H9 (cell line): ENCODE data around the gene LGMN. TPM values are rescaled to one million over a fixed set of nuclear protein-coding genes. Genes with fewer than 3 reads are reported as not detected.

ENCODE experiments used
- DNase-seq: peaks from one replicate; pipeline ENCODE4 v3.0.0-alpha.2; 2017
- H2AFZ ChIP-seq: one replicate; pipeline ENCODE4 v1.6.1; 2013; ENCODE audit warnings: mild to moderate bottlenecking, low read length, control low read depth, moderate library complexity
- H2AK5ac ChIP-seq: 2 replicates; pipeline ENCODE4 v1.6.1; 2013; ENCODE audit warnings: low read length, control low read depth, mixed read lengths; ENCODE audit not compliant: insufficient read length
- H2BK120ac ChIP-seq: one replicate; pipeline ENCODE4 v1.6.1; 2013; ENCODE audit warnings: low read depth, mild to moderate bottlenecking, low read length, control low read depth, inconsistent platforms; ENCODE audit not compliant: poor library complexity, severe bottlenecking
- H2BK12ac ChIP-seq: 2 replicates; pipeline ENCODE4 v1.6.1; 2013; ENCODE audit warnings: low read length, control low read depth, mixed read lengths, low read depth; ENCODE audit not compliant: insufficient read length
- H2BK15ac ChIP-seq: 2 replicates; pipeline ENCODE4 v1.6.1; 2013; ENCODE audit warnings: low read depth, low read length, control low read depth
- H2BK20ac ChIP-seq: one replicate; pipeline ENCODE4 v1.6.1; 2013; ENCODE audit warnings: low read depth, mild to moderate bottlenecking, low read length, control low read depth, inconsistent platforms; ENCODE audit not compliant: poor library complexity, severe bottlenecking
- H2BK5ac ChIP-seq: 2 replicates; pipeline ENCODE4 v1.6.1; 2013; ENCODE audit warnings: low read length, control low read depth, mixed read lengths; ENCODE audit not compliant: insufficient read length
- H3K14ac ChIP-seq: 2 replicates; pipeline ENCODE4 v1.6.1; 2013; ENCODE audit warnings: low read length, control low read depth; ENCODE audit not compliant: insufficient read depth
- H3K18ac ChIP-seq: 2 replicates; pipeline ENCODE4 v1.6.1; 2013; ENCODE audit warnings: low read depth, mild to moderate bottlenecking, mixed read lengths, low read length, control low read depth; ENCODE audit not compliant: insufficient read length
- H3K23ac ChIP-seq: 2 replicates; pipeline ENCODE4 v1.6.1; 2013; ENCODE audit warnings: low read length, control low read depth, mixed read lengths, low read depth; ENCODE audit not compliant: insufficient read length
- H3K23me2 ChIP-seq: 2 replicates; pipeline ENCODE4 v1.6.1; 2013; ENCODE audit warnings: low read depth, mild to moderate bottlenecking, mixed read lengths, low read length, control low read depth; ENCODE audit not compliant: insufficient read length, poor library complexity, severe bottlenecking
- H3K27ac ChIP-seq: 2 replicates; pipeline ENCODE4 v1.5.1; 2013; ENCODE audit warnings: low read length, control low read depth, mixed read lengths, low read depth; ENCODE audit not compliant: insufficient read length
- H3K27me3 ChIP-seq: 2 replicates; pipeline ENCODE4 v1.6.1; 2013; ENCODE audit warnings: low read length, control low read depth, inconsistent platforms; ENCODE audit not compliant: insufficient read depth
- H3K4ac ChIP-seq: 2 replicates; pipeline ENCODE4 v1.6.1; 2013; ENCODE audit warnings: low read depth, mild to moderate bottlenecking, control low read depth, inconsistent platforms, low read length, moderate library complexity
- H3K4me1 ChIP-seq: 2 replicates; pipeline ENCODE4 v1.6.1; 2013; ENCODE audit warnings: low read length, control low read depth, inconsistent platforms; ENCODE audit not compliant: insufficient read depth
- H3K4me2 ChIP-seq: 2 replicates; pipeline ENCODE4 v1.6.1; 2013; ENCODE audit warnings: low read length, control low read depth, mixed read lengths; ENCODE audit not compliant: insufficient read length, insufficient read depth
- H3K56ac ChIP-seq: 2 replicates; pipeline ENCODE4 v1.6.1; 2013; ENCODE audit warnings: low read depth, mild to moderate bottlenecking, mixed read lengths, low read length, control low read depth; ENCODE audit not compliant: insufficient read length
- H3K79me1 ChIP-seq: 2 replicates; pipeline ENCODE4 v1.6.1; 2013; ENCODE audit warnings: low read depth, mild to moderate bottlenecking, moderate library complexity, low read length, control low read depth, inconsistent platforms; ENCODE audit not compliant: insufficient read depth, poor library complexity, severe bottlenecking
- H3K79me2 ChIP-seq: 2 replicates; pipeline ENCODE4 v1.6.1; 2013; ENCODE audit warnings: low read length, control low read depth, inconsistent platforms; ENCODE audit not compliant: insufficient read depth
- H3K9ac ChIP-seq: 2 replicates; pipeline ENCODE4 v1.6.1; 2013; ENCODE audit warnings: low read length, control low read depth, mixed read lengths; ENCODE audit not compliant: insufficient read length; ENCODE audit errors: extremely low read depth
- H3K9me3 ChIP-seq: one replicate; pipeline ENCODE4 v1.6.1; 2013; ENCODE audit warnings: low read depth, low read length, inconsistent platforms; ENCODE audit not compliant: control insufficient read depth
- H3T11ph ChIP-seq: one replicate; pipeline ENCODE4 v1.6.1; 2013; ENCODE audit warnings: mild to moderate bottlenecking, low read length, control low read depth, inconsistent platforms
- H4K20me1 ChIP-seq: one replicate; pipeline ENCODE4 v1.6.1; 2013; ENCODE audit not compliant: control insufficient read depth, insufficient read length, insufficient read depth
- H4K5ac ChIP-seq: 2 replicates; pipeline ENCODE4 v1.6.1; 2013; ENCODE audit warnings: low read depth, mild to moderate bottlenecking, mixed read lengths, low read length, control low read depth; ENCODE audit not compliant: insufficient read length
- H4K8ac ChIP-seq: replicated peaks from 2 replicates; pipeline ENCODE4 v1.6.1; 2013; ENCODE audit warnings: low read length, control low read depth, mixed read lengths, low read depth; ENCODE audit not compliant: insufficient read length
- H4K91ac ChIP-seq: 2 replicates; pipeline ENCODE4 v1.6.1; 2013; ENCODE audit warnings: low read depth, mild to moderate bottlenecking, moderate library complexity, mixed read lengths, low read length, control low read depth; ENCODE audit not compliant: insufficient read length
- H3K27ac Mint-ChIP-seq, 3 experiments: 2 replicates in 2 of 3; 3 replicates in 1 of 3; pipeline ENCODE4 v1.8.0; 2020 to 2021; ENCODE audit warnings: mixed read lengths in 3 of 3, mild to moderate bottlenecking in 1 of 3, moderate library complexity in 1 of 3
- H3K27me3 Mint-ChIP-seq: 2 replicates; pipeline ENCODE4 v1.8.0; 2021; ENCODE audit warnings: low read depth, mild to moderate bottlenecking, moderate library complexity, mixed read lengths
- H3K36me3 Mint-ChIP-seq, 3 experiments: 2 replicates in 2 of 3; 3 replicates in 1 of 3; pipeline ENCODE4 v1.8.0; 2020 to 2021; ENCODE audit warnings: low read depth in 3 of 3, mixed read lengths in 3 of 3; ENCODE audit not compliant: insufficient read depth in 1 of 3
- H3K4me1 Mint-ChIP-seq, 2 experiments: 2 replicates each; pipeline ENCODE4 v1.8.0; 2020; ENCODE audit warnings: mixed read lengths in 2 of 2
- H3K4me3 Mint-ChIP-seq, 2 experiments: 2 replicates in 1 of 2; 3 replicates in 1 of 2; pipeline ENCODE4 v1.8.0; 2020 to 2021; ENCODE audit warnings: mild to moderate bottlenecking in 2 of 2, mixed read lengths in 2 of 2, moderate library complexity in 1 of 2
- H3K9me3 Mint-ChIP-seq, 2 experiments: 2 replicates in 1 of 2; 3 replicates in 1 of 2; pipeline ENCODE4 v1.8.0; 2020; ENCODE audit warnings: mild to moderate bottlenecking in 2 of 2, mixed read lengths in 2 of 2, moderate library complexity in 1 of 2
- CTCF ChIP-seq: fragments of 200-600 bp; sonication (generic); conservative IDR thresholded peaks from 3 replicates; pipeline ENCODE4 v1.8.0; 2021; ENCODE audit warnings: antibody characterized with exemption, mild to moderate bottlenecking
- WGBS: extraction: QIAGEN DNeasy Blood & Tissue Kit; methylation state at CpG from one replicate; pipeline ENCODE4 v1.1.7; 2013; ENCODE audit warnings: missing lambda C conversion rate, low lambda C conversion rate, mixed read lengths; ENCODE audit not compliant: insufficient read length; ENCODE audit errors: extremely low coverage; 5-methylcytosine and 5-hydroxymethylcytosine counted together
- total RNA-seq: library from RNA; stranded (reverse); gene quantifications from 2 replicates; pipeline ENCODE4 v1.2.1, GENCODE V29; 2021

LGMN gene
- total RNA-seq, 1 experiment from 2014 or later = 55.3 TPM

- H2AFZ ChIP-seq = no peak overlapping the region
- H2AK5ac ChIP-seq = no peak overlapping the region
- H3K9ac ChIP-seq = no peak overlapping the region
- H3K14ac ChIP-seq = no peak overlapping the region
- H2BK120ac ChIP-seq = no peak overlapping the region
- no CpG with 5 or more reads among the region's 4 CpGs for WGBS
- no peak overlapping the region for H4K91ac ChIP-seq
- H3K27me3 ChIP-seq = no peaks in the 10 kb centered on the region
- H2BK5ac ChIP-seq = no peak overlapping the region
- Mint-ChIP-seq H3K27ac (no peak overlapping the region), H3K4me1 (peaks cover 14 to 19% of the 10 kb centered on the region in 2 experiments), H3K27me3 (peaks cover 5% of the 10 kb centered on the region), H3K9me3 (peaks cover 16 to 27% of the 10 kb centered on the region in 2 experiments), H3K4me3 (peak overlapping the region; percentile 76 to 77; a peak in 4 of 5 replicates), H3K36me3 (peaks cover 5 to 13% (median 10%) of the 10 kb centered on the region in 3 experiments)
- H4K20me1 ChIP-seq = no peaks in the 10 kb centered on the region
- H3K79me1 ChIP-seq = no peaks in the 10 kb centered on the region
- H3K23ac ChIP-seq = no peak overlapping the region
- no peaks in the 10 kb centered on the region for H3K23me2 ChIP-seq
- H3K27ac ChIP-seq = no peak overlapping the region
- no peak overlapping the region for H3K4me2 ChIP-seq
- no peak overlapping the region for H2BK15ac ChIP-seq
- no peak overlapping the region for H3K4ac ChIP-seq
- H4K5ac ChIP-seq = no peak overlapping the region
- H2BK12ac ChIP-seq = no peak overlapping the region
- H3T11ph ChIP-seq = no peak overlapping the region
- no peak; the same call in 2 of the 3 replicates for TF ChIP-seq CTCF
- no peak overlapping the region for H3K56ac ChIP-seq
- no peak for DNase-seq
- H3K4me1 ChIP-seq = no peaks in the 10 kb centered on the region
- no peak overlapping the region for H3K18ac ChIP-seq
- no peaks in the 10 kb centered on the region for H3K9me3 ChIP-seq
- H3K79me2 ChIP-seq = no peaks in the 10 kb centered on the region; the same call in 1 of the 2 replicates
- H4K8ac ChIP-seq = no peak overlapping the region
- no peak overlapping the region for H2BK20ac ChIP-seq
These were observed 44.5 kb upstream of the LGMN start for GRCh38 chr14:92792885-92793284.
